Stimulated activated CD4-positive, alpha-beta T cell treated with anti-CD3 and anti-CD28 coated beads, TNF-alpha, amount 100 ng/mL, for 48 hours (primary cell): ENCODE data around the gene GRK2.

Experiments used
- DNase-seq, 3 donors: peaks; one replicate each; pipeline ENCODE4 v3.0.0-alpha.2; 2020; ENCODE audit warnings: low read depth in 3 of 3

The GRK2 gene

DNA sequence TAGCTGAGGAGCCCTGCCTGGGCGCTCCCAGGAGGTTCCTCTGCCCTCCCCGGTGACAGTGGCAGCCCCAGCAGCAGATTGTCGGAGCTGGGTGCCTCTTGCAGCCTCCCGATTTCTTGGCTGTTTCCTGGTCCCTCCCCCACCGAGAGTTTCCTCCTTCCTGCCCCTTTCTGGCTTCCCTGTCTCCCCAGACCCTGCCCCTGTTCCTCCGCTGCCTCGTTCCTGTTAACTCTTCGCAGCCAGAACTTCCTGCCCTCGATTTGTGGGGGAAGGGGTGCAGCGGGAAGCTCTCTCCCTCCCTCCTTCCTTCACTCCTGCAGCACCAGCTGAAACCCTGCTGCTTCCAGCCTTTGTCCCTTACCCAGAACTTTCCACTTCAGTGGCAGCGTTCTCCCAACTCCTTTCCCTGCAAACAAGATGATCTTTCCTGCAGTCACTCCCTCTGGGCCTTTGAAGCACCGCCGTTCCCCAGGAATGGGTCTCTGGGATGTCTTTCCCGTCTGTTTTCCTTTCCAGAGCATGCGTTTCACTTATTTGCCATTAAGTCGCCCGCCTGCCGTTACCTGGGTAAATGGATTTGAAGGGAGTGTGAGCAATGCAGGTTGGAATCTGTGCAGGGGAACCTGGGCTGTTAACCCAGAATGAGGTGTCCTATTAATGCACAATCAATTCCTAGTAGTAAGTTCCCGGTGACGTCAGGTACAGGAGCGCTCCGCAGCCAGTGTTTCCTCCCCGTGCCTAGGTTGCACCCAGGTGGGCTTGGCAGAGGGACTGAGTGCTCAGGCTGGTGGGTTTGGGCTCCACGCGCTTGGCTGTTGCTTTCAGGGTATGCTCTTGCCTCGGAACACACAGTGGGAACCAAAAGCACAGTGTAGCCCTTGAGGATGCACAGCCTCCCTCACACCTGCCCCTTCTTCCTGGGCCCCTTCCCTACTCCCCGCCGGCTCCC, 4.3 kb downstream of the GRK2 start:
- DNase-seq: no peak

DNA sequence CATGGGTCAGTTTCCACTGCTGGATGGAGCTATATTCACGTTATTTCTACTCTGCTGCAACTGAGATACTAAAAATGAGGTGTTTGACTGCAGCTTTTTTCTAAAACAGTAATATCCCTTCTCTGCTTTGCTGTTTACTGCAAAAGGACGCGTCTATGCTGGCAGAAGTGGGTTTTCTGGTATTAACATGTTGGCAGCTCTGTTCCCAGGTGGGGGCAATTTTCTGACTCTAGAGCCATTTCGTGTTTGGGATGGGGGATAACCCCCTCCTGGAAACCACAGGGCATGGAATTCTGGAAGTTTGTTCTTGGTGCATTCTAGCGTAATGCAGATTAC, 4.9 kb downstream of the GRK2 start:
- no peak for DNase-seq

DNA sequence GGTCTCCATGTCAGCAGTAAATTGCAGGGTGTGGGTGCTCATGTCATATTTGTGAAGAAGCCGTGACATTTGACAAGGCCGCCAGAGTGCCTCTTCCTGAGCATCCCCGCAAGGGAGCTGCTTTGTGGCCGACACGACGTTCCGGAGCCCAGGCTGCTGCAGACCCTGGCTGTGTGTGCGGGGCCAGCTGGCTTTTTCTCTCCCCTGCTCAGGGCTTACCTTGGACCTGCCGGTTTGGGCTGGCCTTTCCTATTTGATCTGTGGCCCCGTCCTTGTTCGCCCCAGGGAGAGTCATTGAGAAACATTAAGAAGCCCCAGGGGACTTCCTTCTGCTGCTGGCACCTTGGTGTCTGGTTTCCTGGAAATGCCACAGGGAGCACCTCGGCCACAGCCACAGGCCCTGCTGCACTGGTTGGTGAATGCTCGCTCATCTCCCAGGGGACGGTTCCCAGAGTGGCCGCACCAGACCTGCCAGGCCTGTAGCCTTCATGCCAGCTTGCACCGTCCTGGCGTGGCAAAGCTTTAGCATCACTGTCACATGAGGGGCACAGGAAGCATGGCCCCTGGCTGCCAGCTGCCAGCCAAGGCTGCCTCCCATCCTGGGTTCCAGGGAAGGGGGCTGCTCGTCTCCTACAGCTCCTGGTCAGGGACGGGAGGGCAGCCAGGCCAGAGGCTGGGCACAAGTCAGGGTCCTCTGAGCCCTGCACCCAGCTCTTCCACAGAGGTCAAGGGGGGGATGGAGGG, 5.4 kb downstream of the GRK2 start:
- DNase-seq: no peak

DNA sequence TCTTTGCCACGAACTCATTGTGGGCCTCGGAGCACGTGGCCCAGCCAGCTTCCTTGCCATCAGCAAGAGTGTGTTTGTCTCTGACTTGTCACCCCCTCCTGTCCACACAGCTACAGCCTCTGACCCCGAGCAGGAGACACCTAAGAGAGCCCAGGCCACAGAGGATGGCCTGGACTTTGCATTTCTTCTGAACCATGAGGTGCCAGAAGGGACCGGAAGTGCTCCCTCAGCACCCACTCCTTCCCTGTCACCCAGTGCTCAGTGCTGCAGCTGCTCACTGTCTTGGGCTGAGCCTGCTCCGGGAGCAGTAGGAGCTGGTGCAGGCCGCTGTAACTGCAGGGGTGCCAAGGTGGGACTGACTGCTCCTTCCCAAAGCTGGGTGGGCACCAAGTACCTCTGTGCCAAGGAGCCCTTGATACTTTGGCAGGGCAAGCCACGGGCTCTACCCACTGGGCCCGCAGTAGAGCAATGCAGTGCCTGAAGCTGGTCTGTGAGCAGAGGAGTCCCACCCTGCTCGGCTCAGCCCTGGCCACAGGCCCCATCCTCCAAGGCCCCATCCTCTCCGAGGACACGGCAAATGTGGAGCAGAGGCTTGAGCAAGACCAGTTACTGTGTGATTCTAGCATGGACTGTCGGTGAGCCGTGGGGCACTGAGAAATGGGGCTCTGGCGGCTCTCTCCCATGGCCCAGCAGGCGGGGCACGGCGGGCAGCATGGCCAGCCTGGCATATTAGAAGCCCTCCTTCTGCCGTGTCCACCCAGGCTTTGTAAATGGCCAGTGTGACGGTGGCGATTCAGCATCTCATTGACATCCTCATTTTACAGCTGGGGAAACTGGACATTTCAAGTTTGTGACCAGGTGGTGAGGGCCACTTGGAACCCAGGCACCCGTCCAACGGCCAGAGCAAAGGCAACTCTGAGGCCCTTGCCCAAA, 6.3 kb downstream of the GRK2 start:
- DNase-seq: no peak

DNA sequence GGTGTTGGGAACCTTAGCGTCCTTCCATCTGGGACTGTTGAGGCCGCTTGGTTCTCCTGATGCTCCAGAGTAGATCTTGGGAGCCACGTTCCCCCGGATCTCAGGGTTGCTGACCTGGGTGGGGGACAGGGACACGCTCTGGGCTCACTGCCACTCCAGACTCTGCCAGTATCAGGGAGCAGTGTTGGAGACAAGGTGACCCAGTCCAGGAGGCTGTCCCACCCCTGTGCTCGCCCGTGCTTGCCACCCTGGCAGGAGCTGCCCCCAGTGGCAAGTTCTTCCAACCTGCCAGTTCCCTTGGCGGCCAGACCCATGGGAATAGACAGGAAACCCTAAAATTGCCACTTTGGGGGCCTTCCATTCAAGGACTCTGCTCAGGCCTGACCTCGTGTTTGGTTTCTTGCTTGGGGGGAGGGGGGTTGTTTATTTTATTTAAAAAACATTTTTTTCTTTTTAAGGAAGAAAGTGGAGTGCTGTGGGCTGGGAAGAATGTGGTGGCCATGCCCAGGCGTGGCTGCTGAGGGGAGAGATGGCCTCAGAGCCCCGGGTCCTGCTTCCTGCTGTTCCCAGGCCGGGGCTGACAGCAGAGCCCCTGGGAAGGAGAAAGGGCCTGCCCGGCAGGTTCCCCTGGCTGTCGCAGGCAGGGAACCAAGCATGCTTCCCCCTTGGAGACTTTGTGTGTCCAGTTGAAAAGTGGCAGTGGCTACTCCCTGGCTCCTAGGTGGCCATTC, 7.2 kb downstream of the GRK2 start:
- no peak for DNase-seq

DNA sequence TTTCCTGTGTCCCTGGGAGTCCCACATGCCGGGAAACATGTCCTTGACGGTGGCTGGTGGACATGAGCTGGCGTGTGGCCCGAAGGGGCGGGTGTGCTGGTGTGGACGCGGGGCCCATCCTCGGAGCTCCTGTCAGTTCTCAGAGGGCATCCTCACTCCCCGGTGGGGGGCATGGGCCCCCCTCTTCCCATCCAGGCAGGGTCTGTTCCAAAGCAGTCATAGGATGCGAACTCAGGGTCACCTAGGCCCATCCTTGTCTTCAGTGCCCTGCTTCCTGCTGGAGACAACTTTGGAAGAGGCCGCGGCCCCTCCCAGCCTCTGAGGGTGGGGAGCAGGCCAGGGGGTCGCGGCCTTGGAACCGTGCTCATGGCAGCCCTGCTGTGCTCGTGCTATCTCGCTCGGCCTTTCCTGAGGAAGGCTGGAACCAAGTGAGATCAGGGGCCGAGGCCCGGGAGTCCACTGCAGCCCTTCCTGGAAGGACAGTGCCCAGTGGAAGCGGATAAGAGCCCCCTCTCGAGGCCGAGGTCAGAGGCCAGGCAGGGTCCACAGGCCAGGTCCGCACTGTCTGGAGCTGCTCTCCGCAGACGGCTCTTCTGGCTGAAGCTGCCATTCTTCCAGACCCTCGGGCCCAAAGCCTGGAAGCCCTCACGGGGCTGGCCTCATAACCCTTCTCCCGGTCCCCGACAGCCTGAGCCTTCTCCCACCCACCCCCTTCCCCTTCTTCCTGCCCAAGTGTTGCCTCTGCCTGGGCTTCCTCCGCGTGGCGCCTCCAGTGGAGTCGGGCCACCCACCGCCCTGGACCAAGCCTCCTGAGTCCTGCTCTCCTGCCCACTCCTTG, 8.7 kb downstream of the GRK2 start:
- DNase-seq: no peak

DNA sequence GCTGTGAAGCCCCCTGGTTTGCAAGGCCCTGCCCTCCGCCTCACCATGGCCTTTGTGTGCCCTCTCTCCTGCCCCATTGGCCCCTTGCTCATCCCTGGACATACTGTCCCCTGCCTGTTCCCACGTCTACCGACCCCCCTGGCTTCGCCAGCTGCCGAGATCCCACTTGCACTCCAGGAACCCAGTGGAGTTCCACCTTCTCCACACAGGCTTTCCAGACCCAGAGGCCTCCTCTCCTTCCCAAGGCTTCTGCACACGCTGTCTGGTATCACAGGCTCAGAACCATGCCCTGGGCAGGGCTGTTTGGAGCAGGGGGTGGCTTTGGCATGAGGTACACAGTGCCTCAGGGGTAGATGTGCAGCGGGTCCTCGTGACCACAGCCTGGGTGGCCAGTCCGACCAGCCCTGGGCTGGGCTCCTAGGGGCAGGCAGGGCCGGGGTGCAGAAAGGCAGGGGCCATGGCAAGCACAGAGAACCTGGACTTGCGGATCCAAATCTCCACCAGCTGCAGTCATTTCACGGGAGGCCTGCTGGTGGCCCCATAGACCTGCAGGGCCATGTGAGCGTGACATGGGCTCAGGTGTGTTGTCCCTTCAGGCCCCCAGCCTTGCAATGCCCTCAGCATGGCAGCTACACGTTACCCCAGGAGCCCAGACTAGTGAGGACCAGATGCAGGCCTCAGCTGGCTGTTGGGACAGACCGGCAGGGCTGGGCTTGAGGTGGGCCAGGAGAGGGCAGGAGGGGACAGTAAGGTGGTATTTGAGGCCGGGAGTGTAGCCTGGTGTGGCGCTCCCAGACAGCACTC, 9.5 kb downstream of the GRK2 start:
- DNase-seq: no peak

DNA sequence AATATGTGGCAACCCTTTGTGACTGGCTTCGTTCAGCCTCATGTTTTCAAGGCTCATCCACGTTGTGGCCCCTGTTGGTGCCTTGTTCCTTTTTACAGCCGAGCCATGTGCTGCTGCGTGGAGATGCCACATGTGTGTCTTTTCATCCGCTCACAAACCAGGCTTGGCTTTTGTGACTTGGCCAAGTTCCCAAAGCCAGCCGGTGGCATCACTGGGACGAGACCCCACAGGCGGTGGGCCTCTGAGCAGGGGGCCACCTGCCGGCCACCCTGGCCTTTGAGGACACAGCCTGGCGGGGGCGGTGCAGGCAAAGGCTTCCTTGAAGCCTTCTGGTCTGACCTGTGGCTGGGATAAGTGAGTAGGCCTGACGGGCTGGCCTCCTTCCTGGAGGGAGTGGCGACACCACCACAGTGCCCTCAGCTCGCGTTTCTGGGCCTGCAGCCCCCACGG, 10.5 kb downstream of the GRK2 start:
- no peak for DNase-seq

DNA sequence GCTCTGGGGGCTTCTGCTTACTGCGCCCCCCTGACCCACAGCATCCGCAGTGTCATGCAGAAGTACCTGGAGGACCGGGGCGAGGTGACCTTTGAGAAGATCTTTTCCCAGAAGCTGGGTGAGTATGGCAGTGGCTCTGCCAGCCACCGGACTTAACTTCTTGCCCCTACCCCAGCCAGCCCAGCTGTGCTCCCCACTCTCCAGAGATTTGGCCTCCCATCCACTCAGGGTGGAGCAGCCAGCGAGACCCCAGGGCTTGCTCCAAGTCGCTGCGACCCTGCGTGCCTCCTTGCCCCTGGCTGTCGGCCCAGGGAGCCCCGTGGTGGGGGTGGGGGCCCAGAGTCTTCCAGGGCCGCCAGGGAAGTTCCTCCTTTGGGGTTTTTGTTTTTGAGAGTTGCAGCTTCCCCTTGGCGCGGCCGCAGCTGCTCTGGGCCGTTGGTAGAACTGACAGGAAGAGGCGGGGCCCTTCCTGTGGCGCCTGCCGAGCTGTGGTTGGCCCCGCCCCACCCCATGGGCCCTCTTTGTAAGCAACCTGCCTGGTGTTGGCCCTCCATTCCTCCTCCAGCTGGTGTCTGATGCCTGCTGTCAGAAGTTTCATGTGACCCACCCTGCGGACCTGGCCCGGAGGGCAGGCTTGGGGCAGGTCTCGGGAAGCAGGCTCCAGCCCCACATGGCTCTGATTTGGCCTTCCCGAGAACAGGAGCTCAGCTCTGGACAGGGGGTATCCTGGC, 11.1 kb downstream of the GRK2 start:
- DNase-seq: peak; percentile 79 to 85 (median 83)

DNA sequence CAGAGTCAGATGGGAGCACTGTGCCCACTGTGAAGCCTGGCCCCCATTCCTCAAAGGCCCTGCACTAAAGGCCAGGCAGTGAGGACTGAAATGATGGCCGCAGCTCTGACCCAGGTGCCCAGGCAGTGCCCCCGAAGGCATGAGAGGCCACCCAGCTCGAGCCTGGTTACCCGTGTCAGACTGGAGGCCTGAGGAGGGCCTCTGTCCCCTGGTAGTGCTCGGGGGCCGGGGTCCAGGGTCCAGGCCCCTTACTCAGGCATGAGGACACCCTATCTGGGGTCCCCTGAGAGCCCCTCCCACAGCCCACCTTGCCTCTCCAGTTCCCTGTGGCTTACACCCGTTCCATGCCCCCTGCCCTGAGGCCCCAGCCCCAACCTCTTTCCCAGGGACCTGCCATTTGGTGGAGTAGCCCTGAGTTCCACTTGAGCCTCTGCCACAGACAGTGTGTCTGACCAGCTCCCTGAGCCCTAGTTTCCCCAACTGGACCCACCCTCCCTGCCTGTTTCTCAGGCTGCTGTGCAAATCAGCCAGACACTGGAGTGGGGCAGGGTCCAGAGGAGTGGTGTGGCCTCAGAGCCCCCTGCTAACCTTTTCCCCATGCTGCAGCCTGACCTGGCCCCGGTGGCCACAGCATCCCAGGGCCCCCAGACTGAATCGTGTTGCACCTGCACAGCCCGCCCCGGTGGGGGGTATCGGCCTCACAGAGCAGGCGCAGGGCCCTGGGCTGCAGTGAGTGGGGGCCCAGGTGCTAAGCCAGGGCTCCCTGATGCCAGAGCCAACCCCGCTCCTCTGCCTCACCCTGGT, 12.1 kb downstream of the GRK2 start:
- no peak for DNase-seq

DNA sequence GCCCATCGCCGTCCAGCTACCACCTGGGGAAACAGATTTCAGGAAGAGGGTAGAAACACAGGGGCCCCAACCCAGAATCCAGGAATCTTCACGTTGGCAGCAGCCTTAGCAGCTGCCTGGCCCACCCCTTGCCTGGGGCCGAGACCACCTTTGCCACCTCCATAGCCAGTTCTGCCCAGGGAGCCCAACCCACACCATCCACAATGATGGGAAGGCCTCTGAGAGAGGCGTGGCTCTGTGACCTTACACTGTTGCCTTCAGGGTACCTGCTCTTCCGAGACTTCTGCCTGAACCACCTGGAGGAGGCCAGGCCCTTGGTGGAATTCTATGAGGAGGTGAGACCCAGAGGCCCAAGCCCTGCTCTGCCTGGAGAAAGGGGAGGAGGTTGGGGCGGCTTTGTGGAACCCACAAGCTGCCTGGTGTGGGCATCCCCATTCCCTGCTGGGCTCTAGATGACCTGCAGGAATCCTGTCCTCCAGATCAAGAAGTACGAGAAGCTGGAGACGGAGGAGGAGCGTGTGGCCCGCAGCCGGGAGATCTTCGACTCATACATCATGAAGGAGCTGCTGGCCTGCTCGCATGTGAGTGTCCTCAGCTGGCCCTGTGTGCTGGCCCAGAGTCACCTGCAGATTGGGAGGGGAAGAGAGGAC, 12.8 kb downstream of the GRK2 start:
- DNase-seq: no peak

DNA sequence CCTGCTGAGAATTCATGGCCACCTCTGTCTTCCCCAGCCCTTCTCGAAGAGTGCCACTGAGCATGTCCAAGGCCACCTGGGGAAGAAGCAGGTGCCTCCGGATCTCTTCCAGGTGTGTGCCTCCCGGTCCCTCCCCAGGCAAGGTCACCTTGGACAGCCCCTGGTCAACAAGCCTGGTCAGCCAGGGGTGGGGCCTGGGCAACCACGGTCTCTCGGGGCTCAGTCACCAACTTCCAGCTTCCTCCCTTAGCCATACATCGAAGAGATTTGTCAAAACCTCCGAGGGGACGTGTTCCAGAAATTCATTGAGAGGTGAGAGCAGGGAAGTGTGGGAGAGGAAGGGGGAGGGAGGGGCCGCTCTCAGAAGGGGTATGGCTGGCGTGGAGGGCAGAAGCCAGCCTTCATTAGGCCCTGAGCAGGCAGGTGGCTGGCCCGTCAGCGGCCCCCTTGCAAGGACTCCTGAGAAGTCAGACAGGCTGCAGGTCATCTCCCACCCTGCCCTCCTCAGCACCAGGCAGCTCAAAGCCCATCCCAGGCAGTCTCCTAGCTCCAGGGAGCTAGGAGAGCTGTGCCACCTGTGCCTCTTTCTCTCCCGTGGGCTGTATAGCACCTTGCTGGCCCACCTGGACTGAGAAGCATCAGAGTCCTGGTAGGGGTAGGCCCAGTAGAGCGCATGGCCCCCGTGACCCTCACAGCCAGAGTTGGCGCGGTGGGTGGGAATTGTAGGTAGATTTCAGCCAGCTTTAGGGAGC, 13.5 kb downstream of the GRK2 start:
- no peak for DNase-seq

DNA sequence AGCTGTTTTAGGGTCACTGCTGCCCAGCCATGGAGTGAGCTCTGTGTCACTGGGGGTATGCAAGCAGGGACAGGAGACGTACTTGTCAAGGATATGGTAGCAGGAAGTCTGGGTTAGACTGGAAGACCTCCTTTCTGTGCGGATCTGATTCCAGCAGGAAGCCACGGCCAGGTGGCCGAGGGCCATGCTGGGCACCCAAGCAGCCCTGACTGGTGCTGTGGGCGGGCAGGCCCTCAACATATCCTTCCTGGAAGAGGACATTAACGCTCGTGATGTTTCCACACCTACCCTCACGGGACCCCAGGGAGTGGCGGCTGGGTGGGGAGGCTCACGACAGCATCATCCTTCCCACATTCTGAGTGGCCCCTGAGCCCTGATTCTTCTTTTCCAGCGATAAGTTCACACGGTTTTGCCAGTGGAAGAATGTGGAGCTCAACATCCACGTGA, 14.1 kb downstream of the GRK2 start:
- DNase-seq: no peak

DNA sequence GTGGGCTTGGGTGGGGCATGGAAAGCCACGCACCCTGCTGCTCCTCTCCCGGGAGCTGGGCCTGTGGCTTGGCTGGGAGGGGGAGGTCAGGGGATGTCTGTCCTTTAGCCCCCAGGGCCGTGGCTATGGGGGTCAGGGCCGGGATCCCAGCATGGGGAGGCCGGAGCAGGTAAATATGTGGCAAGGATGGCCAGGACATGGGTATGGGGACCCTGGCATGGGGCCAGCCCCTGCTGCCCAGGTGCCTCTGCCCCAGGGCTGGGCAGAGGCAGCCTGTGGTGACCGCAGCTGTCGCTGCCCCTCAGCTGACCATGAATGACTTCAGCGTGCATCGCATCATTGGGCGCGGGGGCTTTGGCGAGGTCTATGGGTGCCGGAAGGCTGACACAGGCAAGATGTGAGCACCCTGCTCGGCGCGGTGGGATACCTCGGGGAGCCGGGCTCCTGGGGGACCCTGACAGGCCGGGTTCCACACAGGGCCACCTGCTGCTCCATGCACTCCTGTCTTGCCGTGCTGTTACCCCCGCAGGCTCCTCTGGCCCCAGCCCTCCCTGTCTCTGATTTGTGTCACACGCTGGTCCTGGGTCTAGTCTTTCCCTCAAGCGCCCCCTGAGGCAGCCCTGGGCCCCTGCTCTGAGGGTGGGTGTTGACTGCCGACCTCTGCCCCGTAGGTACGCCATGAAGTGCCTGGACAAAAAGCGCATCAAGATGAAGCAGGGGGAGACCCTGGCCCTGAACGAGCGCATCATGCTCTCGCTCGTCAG, 14.7 kb downstream of the GRK2 start:
- DNase-seq: no peak

DNA sequence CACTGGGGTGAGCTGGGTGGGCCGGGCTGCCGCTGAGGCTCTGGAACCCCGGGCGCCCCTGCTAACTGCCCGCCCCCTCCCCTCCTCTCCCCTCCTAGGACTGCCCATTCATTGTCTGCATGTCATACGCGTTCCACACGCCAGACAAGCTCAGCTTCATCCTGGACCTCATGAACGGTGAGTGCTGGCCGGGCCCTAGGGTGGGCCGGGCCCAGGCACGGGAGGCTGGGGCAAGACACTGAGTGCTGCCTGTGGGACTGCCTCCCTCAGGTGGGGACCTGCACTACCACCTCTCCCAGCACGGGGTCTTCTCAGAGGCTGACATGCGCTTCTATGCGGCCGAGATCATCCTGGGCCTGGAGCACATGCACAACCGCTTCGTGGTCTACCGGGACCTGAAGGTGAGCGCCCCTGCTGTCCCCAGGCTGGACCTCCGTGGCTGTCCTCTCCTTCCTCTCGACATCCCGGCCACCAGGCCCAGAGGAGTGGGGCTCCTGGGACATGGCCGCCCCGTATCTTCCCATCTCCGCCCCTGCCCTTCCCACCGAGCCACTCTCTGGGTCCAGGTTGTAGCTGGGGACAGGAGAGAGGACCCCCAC, 15.4 kb downstream of the GRK2 start:
- DNase-seq: no peak
